Activated CD8-positive, alpha-beta T cell treated with anti-CD3 and anti-CD28 coated beads for 36 hours (primary cell): Measurements from ENCODE around the gene OSBPL1A. TPM values are rescaled to one million over a fixed set of nuclear protein-coding genes. Genes with fewer than 3 reads are reported as not detected.

ENCODE experiments used
- ATAC-seq: fragments of 200-7000 bp; cut with Tn5 transposase; one replicate; pipeline ENCODE4 v1.10.0; 2021; ENCODE audit warnings: mild to moderate bottlenecking, moderate library complexity
- CTCF ChIA-PET: fragments of 350-600 bp; sonication (Branson Sonifier 250); formaldehyde crosslinking; loops from one replicate; lab custom pipeline; 2021; ENCODE audit warnings: antibody characterized with exemption; lab: Charles Lee
- POLR2A ChIA-PET: fragments of 350-600 bp; sonication (Branson Sonifier 250); formaldehyde crosslinking; loops from one replicate; lab custom pipeline; 2021; ENCODE audit warnings: antibody characterized with exemption; lab: Charles Lee
- DNase-seq: peaks from one replicate; pipeline ENCODE4 v3.0.0-alpha.2; 2020
- H3K27ac Mint-ChIP-seq: one replicate; pipeline ENCODE4 v1.8.0; 2021; ENCODE audit warnings: mild to moderate bottlenecking, mixed read lengths
- H3K27me3 Mint-ChIP-seq: one replicate; pipeline ENCODE4 v1.8.0; 2021; ENCODE audit warnings: mixed read lengths
- H3K36me3 Mint-ChIP-seq: one replicate; pipeline ENCODE4 v1.8.0; 2021; ENCODE audit warnings: low read depth, mixed read lengths
- H3K4me1 Mint-ChIP-seq: one replicate; pipeline ENCODE4 v1.8.0; 2021; ENCODE audit warnings: low read depth, mixed read lengths
- H3K4me3 Mint-ChIP-seq: one replicate; pipeline ENCODE4 v1.8.0; 2021; ENCODE audit warnings: mild to moderate bottlenecking, moderate library complexity, mixed read lengths
- H3K9me3 Mint-ChIP-seq: one replicate; pipeline ENCODE4 v1.8.0; 2021; ENCODE audit warnings: mixed read lengths
- intact Hi-C: fragments of 100-400 bp; cut with micrococcal nuclease; formaldehyde crosslinking; loops from one replicate; pipeline ENCODE4 v1.10.0; 2022
- total RNA-seq, 2 experiments: library from RNA; stranded (reverse); gene quantifications; one replicate each; pipeline ENCODE4 v1.2.3, GENCODE V29; 2021
- TF ChIP-seq, protein P1 (sequence below): fragments of 200-600 bp; IDR thresholded peaks from one replicate; pipeline ENCODE4 v1.8.0; 2022; ENCODE audit warnings: antibody characterized with exemption, mild to moderate bottlenecking

The OSBPL1A gene
- total RNA-seq, 2 experiments from 2014 or later: 2.7 to 3.1 TPM

DNA sequence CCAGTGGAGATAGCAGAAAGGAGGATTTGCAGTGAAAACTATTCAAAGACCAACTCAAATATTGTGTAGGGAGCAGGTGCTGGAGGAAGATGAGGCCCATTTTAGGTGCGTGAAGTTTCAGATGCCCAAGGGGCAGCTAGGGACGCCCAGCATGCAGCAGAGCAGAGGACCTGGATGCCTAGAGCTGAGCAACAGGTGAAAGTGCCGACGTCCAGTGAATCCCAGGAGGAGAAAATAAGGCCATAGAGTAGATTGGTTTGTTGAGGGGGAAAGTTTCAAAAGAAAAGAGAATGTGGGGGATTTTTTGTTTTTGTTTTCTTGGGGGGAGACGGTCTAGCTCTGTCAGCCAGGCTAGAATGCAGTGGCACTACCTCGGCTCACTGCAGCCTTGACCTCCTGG is 53.1 kb downstream of the OSBPL1A start:
- no peak for DNase-seq
- Mint-ChIP-seq H3K36me3 (no peaks in the 10 kb centered on the region), H3K4me3 (no peak overlapping the region), H3K27me3 (peaks cover 2% of the 10 kb centered on the region), H3K9me3 (no peaks in the 10 kb centered on the region), H3K4me1 (no peaks in the 10 kb centered on the region), H3K27ac (no peak overlapping the region)
- POLR2A ChIA-PET: no interaction called here
- TF ChIP-seq, protein P1, sequence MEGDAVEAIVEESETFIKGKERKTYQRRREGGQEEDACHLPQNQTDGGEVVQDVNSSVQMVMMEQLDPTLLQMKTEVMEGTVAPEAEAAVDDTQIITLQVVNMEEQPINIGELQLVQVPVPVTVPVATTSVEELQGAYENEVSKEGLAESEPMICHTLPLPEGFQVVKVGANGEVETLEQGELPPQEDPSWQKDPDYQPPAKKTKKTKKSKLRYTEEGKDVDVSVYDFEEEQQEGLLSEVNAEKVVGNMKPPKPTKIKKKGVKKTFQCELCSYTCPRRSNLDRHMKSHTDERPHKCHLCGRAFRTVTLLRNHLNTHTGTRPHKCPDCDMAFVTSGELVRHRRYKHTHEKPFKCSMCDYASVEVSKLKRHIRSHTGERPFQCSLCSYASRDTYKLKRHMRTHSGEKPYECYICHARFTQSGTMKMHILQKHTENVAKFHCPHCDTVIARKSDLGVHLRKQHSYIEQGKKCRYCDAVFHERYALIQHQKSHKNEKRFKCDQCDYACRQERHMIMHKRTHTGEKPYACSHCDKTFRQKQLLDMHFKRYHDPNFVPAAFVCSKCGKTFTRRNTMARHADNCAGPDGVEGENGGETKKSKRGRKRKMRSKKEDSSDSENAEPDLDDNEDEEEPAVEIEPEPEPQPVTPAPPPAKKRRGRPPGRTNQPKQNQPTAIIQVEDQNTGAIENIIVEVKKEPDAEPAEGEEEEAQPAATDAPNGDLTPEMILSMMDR: no peak
- ATAC-seq: no peak
- intact Hi-C loops: no loop called here
- CTCF ChIA-PET: no interaction called here

DNA sequence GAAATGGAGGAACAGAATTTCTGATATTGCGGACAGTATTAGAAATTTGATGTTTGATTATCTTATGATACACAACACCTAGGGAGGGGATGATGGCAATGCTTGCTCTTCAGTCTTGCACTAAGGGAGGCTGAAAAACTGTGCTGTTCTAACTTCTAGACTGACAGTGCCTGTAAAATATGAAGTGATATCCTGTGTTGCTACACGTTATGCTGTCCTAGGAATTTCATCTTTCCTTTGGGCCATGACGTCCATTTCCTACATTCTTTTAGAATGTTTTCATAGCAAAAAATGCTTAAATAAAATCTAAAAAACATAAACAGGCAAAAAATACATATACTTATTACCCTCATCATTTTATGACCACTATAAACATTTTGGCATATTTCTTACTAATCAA is 55.3 kb downstream of the OSBPL1A start:
- POLR2A ChIA-PET: no interaction called here
- H3K4me3 Mint-ChIP-seq: no peak overlapping the region

DNA sequence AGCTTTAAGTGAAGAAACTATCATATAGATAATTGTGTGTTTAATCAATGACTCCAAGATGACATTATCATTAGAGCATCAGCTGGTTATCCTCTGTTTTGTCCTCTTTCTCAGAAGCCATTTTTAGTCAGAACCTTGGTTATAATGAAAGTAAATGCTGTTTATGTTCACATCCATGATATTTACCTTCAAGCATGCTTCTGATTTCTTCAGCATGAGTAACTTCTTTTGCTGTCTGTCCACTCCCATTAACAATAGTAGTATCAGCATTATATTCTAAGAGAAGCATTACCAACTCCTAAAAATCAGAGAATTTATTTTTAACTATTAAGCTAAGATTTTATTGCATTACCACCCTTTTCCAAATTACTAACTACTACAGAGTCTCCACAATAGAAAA is 56.3 kb downstream of the OSBPL1A start:
- no peaks in the 10 kb centered on the region for H3K36me3 Mint-ChIP-seq
- intact Hi-C loops: no loop called here
- no peak overlapping the region for H3K27ac Mint-ChIP-seq
- ChIA-PET POLR2A (no interaction called here), CTCF (no interaction called here)
- peaks cover 2% of the 10 kb centered on the region for H3K27me3 Mint-ChIP-seq
- H3K4me3 Mint-ChIP-seq: no peak overlapping the region
- TF ChIP-seq, protein P1: no peak
- no peaks in the 10 kb centered on the region for H3K4me1 Mint-ChIP-seq
- H3K9me3 Mint-ChIP-seq: no peaks in the 10 kb centered on the region
- no peak for DNase-seq
- ATAC-seq: no peak

More for the DNA sequence above, 55.3 kb downstream of the OSBPL1A start:
- TF ChIP-seq, protein P1: no peak
- no peak overlapping the region for H3K27ac Mint-ChIP-seq
- no peaks in the 10 kb centered on the region for H3K36me3 Mint-ChIP-seq
- no peaks in the 10 kb centered on the region for H3K9me3 Mint-ChIP-seq
- intact Hi-C loops: no loop called here
- CTCF ChIA-PET: no interaction called here
- peaks cover 2% of the 10 kb centered on the region for H3K27me3 Mint-ChIP-seq
- ATAC-seq (no peak), DNase-seq (no peak)
- H3K4me1 Mint-ChIP-seq: no peaks in the 10 kb centered on the region

DNA sequence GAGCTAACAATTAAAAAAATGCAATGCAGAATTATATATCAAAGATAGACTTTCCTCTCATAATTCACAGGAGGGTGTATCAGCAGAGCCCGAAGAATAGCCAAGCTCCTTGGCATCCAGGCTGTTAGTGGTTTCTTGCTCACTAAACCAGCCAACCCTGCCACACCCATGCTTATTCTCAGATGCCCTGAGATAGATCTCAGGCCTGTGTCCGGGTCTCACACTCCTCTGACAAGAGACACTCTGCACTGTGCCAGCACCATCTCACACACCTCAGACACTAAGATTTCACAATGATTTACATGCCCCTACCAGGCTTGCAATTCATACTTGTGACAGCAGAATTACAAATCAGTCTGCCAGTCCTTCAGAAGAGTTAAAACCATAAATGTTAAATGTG is 64.5 kb downstream of the OSBPL1A start:
- no peak overlapping the region for H3K4me3 Mint-ChIP-seq
- CTCF ChIA-PET: no interaction called here
- H3K27ac Mint-ChIP-seq: no peak overlapping the region
- intact Hi-C loops: no loop called here
- H3K9me3 Mint-ChIP-seq: no peaks in the 10 kb centered on the region
- H3K36me3 Mint-ChIP-seq: peaks cover 1% of the 10 kb centered on the region
- DNase-seq (no peak), ATAC-seq (no peak)
- H3K27me3 Mint-ChIP-seq: no peaks in the 10 kb centered on the region
- TF ChIP-seq, protein P1: no peak
- no peaks in the 10 kb centered on the region for H3K4me1 Mint-ChIP-seq
- POLR2A ChIA-PET: interaction anchor here (0.6 kb wide), 1 partner anchor 38 kb away, joined by 3 read pairs; no protein-coding TSS in a partner anchor

DNA sequence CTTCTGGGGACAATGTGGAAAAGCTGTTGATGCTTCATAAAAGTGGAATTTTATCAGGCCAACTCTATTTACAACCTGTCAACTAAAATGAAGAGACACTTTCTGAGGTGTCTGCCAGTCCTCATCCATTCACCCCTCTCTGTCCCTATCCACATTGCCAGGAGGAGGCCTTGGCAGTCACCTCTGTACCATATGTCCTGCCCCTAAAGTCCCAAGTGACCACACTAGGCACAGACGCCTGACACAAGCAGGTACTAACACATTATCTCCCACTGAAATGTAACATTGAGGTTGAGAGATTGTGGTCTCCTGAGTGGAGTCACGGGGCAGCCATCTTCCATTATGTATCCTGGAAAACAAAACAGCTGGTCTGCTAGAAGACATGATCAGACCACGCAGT is 71.4 kb downstream of the OSBPL1A start:
- CTCF ChIA-PET: no interaction called here
- Mint-ChIP-seq H3K4me1 (no peaks in the 10 kb centered on the region), H3K9me3 (no peaks in the 10 kb centered on the region), H3K36me3 (no peaks in the 10 kb centered on the region), H3K27ac (no peak overlapping the region), H3K27me3 (no peaks in the 10 kb centered on the region), H3K4me3 (no peak overlapping the region)
- TF ChIP-seq, protein P1: no peak
- intact Hi-C loops: no loop called here
- ATAC-seq (no peak), DNase-seq (no peak)
- POLR2A ChIA-PET: no interaction called here
